ENCODE data around the gene CLPTM1.
"Not testable (repeated sequence)": the region's sequence is repeated elsewhere in the genome, so short reads cannot be mapped to it uniquely, and the experiment has no call there.

The CLPTM1 gene

GRCh38 chr19:44990459-44990858 lies 35.3 kb downstream of the CLPTM1 start:
- no peak for TF ChIP-seq CTCF (IDR thresholded peaks at IDR 0.05; ENCODE audit: control insufficient read depth, insufficient read depth, low read depth, low read length, missing control alignments)

GRCh38 chr19:44990966-44991365 lies 35.8 kb downstream of the CLPTM1 start:
- no peak overlapping the region for H3K4me3 ChIP-seq (ENCODE audit: control insufficient read depth, low read depth, low read length)
- no peak for TF ChIP-seq CTCF (IDR thresholded peaks at IDR 0.05; ENCODE audit: control insufficient read depth, insufficient read depth, low read depth, low read length, missing control alignments)
- DNase-seq (ENCODE audit: low read depth): no peak

More at GRCh38 chr19:44990459-44990858, 35.3 kb downstream of the CLPTM1 start:
- no peak for DNase-seq (ENCODE audit: low read depth)
- H3K4me3 ChIP-seq (ENCODE audit: control insufficient read depth, low read depth, low read length): no peak overlapping the region

GRCh38 chr19:44992336-44993163 lies 37.4 kb downstream of the CLPTM1 start:
- no peak overlapping the region for H3K4me3 ChIP-seq (ENCODE audit: control insufficient read depth, low read depth, low read length)
- no peak for TF ChIP-seq CTCF (IDR thresholded peaks at IDR 0.05; ENCODE audit: control insufficient read depth, insufficient read depth, low read depth, low read length, missing control alignments)
- no peak for DNase-seq (ENCODE audit: low read depth)

- TF ChIP-seq CTCF (IDR thresholded peaks at IDR 0.05; ENCODE audit: control insufficient read depth, insufficient read depth, low read depth, low read length, missing control alignments): no peak
- DNase-seq (ENCODE audit: low read depth): no peak
- no peak overlapping the region for H3K4me3 ChIP-seq (ENCODE audit: control insufficient read depth, low read depth, low read length)
These were observed 38.3 kb downstream of the CLPTM1 start for GRCh38 chr19:44993526-44993925.

- no peak overlapping the region for H3K4me3 ChIP-seq (ENCODE audit: control insufficient read depth, low read depth, low read length)
- no peak for DNase-seq (ENCODE audit: low read depth)
These were observed 38.9 kb downstream of the CLPTM1 start for GRCh38 chr19:44993926-44994537.

GRCh38 chr19:44998025-44998424 lies 42.8 kb downstream of the CLPTM1 start:
- no peak for DNase-seq (ENCODE audit: low read depth)
- TF ChIP-seq CTCF (IDR thresholded peaks at IDR 0.05; ENCODE audit: control insufficient read depth, insufficient read depth, low read depth, low read length, missing control alignments): no peak
- no peak overlapping the region for H3K4me3 ChIP-seq (ENCODE audit: control insufficient read depth, low read depth, low read length)

More at GRCh38 chr19:44993926-44994537, 38.9 kb downstream of the CLPTM1 start:
- TF ChIP-seq CTCF (IDR thresholded peaks at IDR 0.05; ENCODE audit: control insufficient read depth, insufficient read depth, low read depth, low read length, missing control alignments): no peak

GRCh38 chr19:44999131-44999925 lies 44.1 kb downstream of the CLPTM1 start:
- H3K4me3 ChIP-seq (ENCODE audit: control insufficient read depth, low read depth, low read length); DNase-seq (ENCODE audit: low read depth): not testable (repeated sequence)

GRCh38 chr19:45000665-45001064 lies 45.5 kb downstream of the CLPTM1 start:
- peak overlapping the region; percentile 48 for H3K4me3 ChIP-seq (ENCODE audit: control insufficient read depth, low read depth, low read length)
- DNase-seq (ENCODE audit: low read depth): not testable (repeated sequence)
